AG04450 (cell line): ENCODE measurements around the gene C19orf53. TPM values are rescaled to one million over a fixed set of nuclear protein-coding genes. Genes with fewer than 3 reads are reported as not detected.

Experiments
- CTCF ChIA-PET: fragments of 300-600, 350-600 bp; formaldehyde crosslinking; extraction: SDS; loops from one replicate; lab custom pipeline; 2022; ENCODE audit warnings: antibody characterized with exemption, inconsistent platforms; lab: Charles Lee
- POLR2A ChIA-PET: fragments of 350-600 bp; formaldehyde crosslinking; extraction: SDS; loops from one replicate; lab custom pipeline; 2021; ENCODE audit warnings: antibody characterized with exemption, inconsistent platforms; lab: Yijun Ruan, JAX
- DNase-seq: peaks from one replicate; pipeline ENCODE4 v3.0.0-alpha.2; 2011; ENCODE audit warnings: low read depth, low spot score
- H3K27ac ChIP-seq: one replicate; pipeline ENCODE4 v1.5.1; 2012; ENCODE audit warnings: low read depth, low read length, control low read depth
- H3K27me3 ChIP-seq: one replicate; pipeline ENCODE4 v1.6.0; 2012; ENCODE audit warnings: low read length; ENCODE audit not compliant: control insufficient read depth, insufficient read depth
- H3K4me3 ChIP-seq: 2 replicates; pipeline ENCODE4 v1.5.1; 2011; ENCODE audit warnings: mild to moderate bottlenecking, low read depth, low read length, control low read depth
- H3K9me3 ChIP-seq: 2 replicates; pipeline ENCODE4 v1.5.1; 2012; ENCODE audit warnings: low read length; ENCODE audit not compliant: control insufficient read depth, insufficient read depth
- CTCF ChIP-seq: IDR thresholded peaks from 2 replicates; pipeline ENCODE4 v1.5.1; 2011; ENCODE audit warnings: low read depth, low read length, control low read depth, inconsistent platforms
- polyA plus RNA-seq: library from polyadenylated mRNA; depleted of rRNA; stranded (reverse); fragments of >200 nt; gene quantifications from 2 replicates; pipeline ENCODE4 v1.2.3, GENCODE V29; 2011

C19orf53 gene
- polyA plus RNA-seq, 1 experiment, result 145 TPM

GRCh38 chr19:13756210-13756609 lies 18.0 kb upstream of the C19orf53 start:
- Histone ChIP-seq H3K9me3 (no peaks in the 10 kb centered on the region; the same call in 1 of the 2 replicates), H3K27me3 (no peaks in the 10 kb centered on the region), H3K4me3 (no peak overlapping the region), H3K27ac (no peak overlapping the region)
- CTCF ChIA-PET, result interaction anchor here (1.0 kb wide), 1 partner anchor 106 kb away, joined by 3 read pairs; no protein-coding TSS in a partner anchor
- POLR2A ChIA-PET, result no interaction called here
- no peak for TF ChIP-seq CTCF
- DNase-seq, result no peak

GRCh38 chr19:13757805-13758772 lies 16.2 kb upstream of the C19orf53 start:
- Histone ChIP-seq H3K27me3 (no peaks in the 10 kb centered on the region), H3K27ac (no peak overlapping the region), H3K9me3 (no peaks in the 10 kb centered on the region; the same call in 1 of the 2 replicates), H3K4me3 (no peak overlapping the region)
- TF ChIP-seq CTCF, result no peak
- POLR2A ChIA-PET, result no interaction called here
- CTCF ChIA-PET, result no interaction called here
- DNase-seq, result no peak

- H3K27me3 ChIP-seq, result no peaks in the 10 kb centered on the region
- H3K27ac ChIP-seq, result no peak overlapping the region
- CTCF ChIA-PET, result no interaction called here
- H3K9me3 ChIP-seq, result no peaks in the 10 kb centered on the region; the same call in 1 of the 2 replicates
- no peak for TF ChIP-seq CTCF
- no peak overlapping the region for H3K4me3 ChIP-seq
- POLR2A ChIA-PET, result no interaction called here
- DNase-seq, result no peak
These were observed 15.5 kb upstream of the C19orf53 start for GRCh38 chr19:13758795-13759194.

- Histone ChIP-seq H3K27me3 (no peaks in the 10 kb centered on the region), H3K9me3 (no peaks in the 10 kb centered on the region; the same call in 1 of the 2 replicates), H3K27ac (no peak overlapping the region), H3K4me3 (no peak overlapping the region)
- ChIA-PET POLR2A (no interaction called here), CTCF (interaction anchor here (0.7 kb wide), 1 partner anchor 172 kb away, joined by 4 read pairs; no protein-coding TSS in a partner anchor)
- peak; percentile 10; the same call in 1 of the 2 replicates for TF ChIP-seq CTCF
- DNase-seq, result no peak
These were observed 12.8 kb upstream of the C19orf53 start for GRCh38 chr19:13761423-13761822.
